Dendritic cell treated with granulocyte-macrophage colony-stimulating factor and Interleukin-4, amounts not matched to agents 40 ng/mL and 50 ng/mL, for 4 days (primary cell): ENCODE data around the gene ADH6.

Source experiments
- H3K27ac Mint-ChIP-seq: one replicate; pipeline ENCODE4 v1.8.0; 2022; ENCODE audit warnings: mild to moderate bottlenecking, mixed read lengths
- H3K27me3 Mint-ChIP-seq: one replicate; pipeline ENCODE4 v1.8.0; 2022; ENCODE audit warnings: mild to moderate bottlenecking, mixed read lengths
- H3K36me3 Mint-ChIP-seq: one replicate; pipeline ENCODE4 v1.8.0; 2022; ENCODE audit warnings: low read depth, mixed read lengths
- H3K4me1 Mint-ChIP-seq: one replicate; pipeline ENCODE4 v1.8.0; 2022; ENCODE audit warnings: low read depth, mixed read lengths
- H3K4me3 Mint-ChIP-seq: one replicate; pipeline ENCODE4 v1.8.0; 2022; ENCODE audit warnings: mild to moderate bottlenecking, moderate library complexity, mixed read lengths
- H3K9me3 Mint-ChIP-seq: one replicate; pipeline ENCODE4 v1.8.0; 2022; ENCODE audit warnings: mixed read lengths
- intact Hi-C: fragments of 100-400 bp; cut with micrococcal nuclease; formaldehyde crosslinking; loops from one replicate; pipeline ENCODE4 v1.15.0; 2022

Gene ADH6

DNA sequence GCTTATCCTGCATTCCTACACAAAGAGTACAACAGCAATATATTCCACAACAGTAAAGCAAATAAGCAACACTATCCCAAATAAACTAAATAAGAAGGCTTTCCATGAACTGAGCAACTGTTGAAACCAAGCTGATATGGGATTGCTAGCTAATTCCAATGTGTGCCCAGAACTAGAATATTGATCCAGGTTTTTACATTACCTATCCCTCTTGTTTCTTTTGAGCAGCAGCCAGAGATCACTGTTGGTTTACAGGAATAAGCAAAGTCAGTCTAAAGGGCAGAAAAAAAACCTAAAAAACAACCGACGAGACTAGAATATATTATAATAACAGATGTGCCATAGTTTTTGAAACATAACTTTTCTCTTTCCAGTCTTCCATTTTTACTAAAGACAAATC is 52.5 kb downstream of the ADH6 start:
- no peak overlapping the region for H3K4me3 Mint-ChIP-seq
- H3K27me3 Mint-ChIP-seq = no peaks in the 10 kb centered on the region
- intact Hi-C loops = no loop called here
- no peaks in the 10 kb centered on the region for H3K4me1 Mint-ChIP-seq
- no peaks in the 10 kb centered on the region for H3K9me3 Mint-ChIP-seq
- H3K36me3 Mint-ChIP-seq = no peaks in the 10 kb centered on the region
- H3K27ac Mint-ChIP-seq = no peak overlapping the region

- intact Hi-C loops = no loop called here
- Mint-ChIP-seq H3K27ac (no peak overlapping the region), H3K4me1 (no peaks in the 10 kb centered on the region), H3K36me3 (no peaks in the 10 kb centered on the region), H3K9me3 (no peaks in the 10 kb centered on the region), H3K27me3 (no peaks in the 10 kb centered on the region), H3K4me3 (no peak overlapping the region)
Measured at GRCh38 chr4:99165978-99166377, 53.1 kb downstream of the ADH6 start.

GRCh38 chr4:99161373-99162099 is 57.5 kb downstream of the ADH6 start:
- H3K4me3 Mint-ChIP-seq = no peak overlapping the region
- intact Hi-C loops = no loop called here
- H3K9me3 Mint-ChIP-seq = no peaks in the 10 kb centered on the region
- H3K4me1 Mint-ChIP-seq = no peaks in the 10 kb centered on the region
- no peak overlapping the region for H3K27ac Mint-ChIP-seq
- H3K27me3 Mint-ChIP-seq = no peaks in the 10 kb centered on the region
- no peaks in the 10 kb centered on the region for H3K36me3 Mint-ChIP-seq

GRCh38 chr4:99159699-99160098 is 59.3 kb downstream of the ADH6 start:
- peaks cover 14% of the 10 kb centered on the region for H3K9me3 Mint-ChIP-seq
- H3K27ac Mint-ChIP-seq = no peak overlapping the region
- intact Hi-C loops = no loop called here
- no peaks in the 10 kb centered on the region for H3K4me1 Mint-ChIP-seq
- H3K27me3 Mint-ChIP-seq = no peaks in the 10 kb centered on the region
- no peak overlapping the region for H3K4me3 Mint-ChIP-seq
- H3K36me3 Mint-ChIP-seq = no peaks in the 10 kb centered on the region

DNA sequence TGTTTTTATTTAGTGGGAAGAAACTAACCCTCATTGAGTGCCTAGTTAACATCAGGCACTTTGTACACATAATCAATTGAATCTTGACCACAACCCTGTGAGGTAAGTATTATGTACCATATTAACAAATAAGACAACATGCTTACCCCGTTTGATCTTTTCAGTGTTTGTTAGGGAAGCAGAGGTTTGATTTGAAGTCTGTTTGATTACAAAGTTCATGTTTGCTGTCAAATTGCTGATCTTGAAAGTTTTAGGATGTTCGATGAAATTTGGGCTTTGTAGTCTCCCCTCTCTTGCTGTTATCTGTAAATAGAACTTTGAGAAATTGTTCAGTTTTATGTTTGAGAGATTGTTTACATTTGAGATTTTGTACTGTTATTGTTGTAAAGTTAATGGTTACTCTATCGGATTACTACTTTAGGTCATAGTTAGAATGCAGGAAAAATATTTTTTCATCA is 61.5 kb downstream of the ADH6 start:
- Mint-ChIP-seq H3K27ac (no peak overlapping the region), H3K9me3 (peaks cover 14% of the 10 kb centered on the region), H3K4me3 (no peak overlapping the region), H3K36me3 (no peaks in the 10 kb centered on the region), H3K27me3 (no peaks in the 10 kb centered on the region), H3K4me1 (no peaks in the 10 kb centered on the region)
- intact Hi-C loops = no loop called here

- Mint-ChIP-seq H3K27ac (no peak overlapping the region), H3K4me1 (no peaks in the 10 kb centered on the region), H3K9me3 (peaks cover 14% of the 10 kb centered on the region), H3K36me3 (no peaks in the 10 kb centered on the region), H3K4me3 (no peak overlapping the region), H3K27me3 (no peaks in the 10 kb centered on the region)
- intact Hi-C loops = no loop called here
Measured at GRCh38 chr4:99156992-99157391, 62.1 kb downstream of the ADH6 start.

GRCh38 chr4:99154658-99155342 is 64.2 kb downstream of the ADH6 start:
- Mint-ChIP-seq H3K36me3 (no peaks in the 10 kb centered on the region), H3K27me3 (no peaks in the 10 kb centered on the region), H3K27ac (no peak overlapping the region)

More at GRCh38 chr4:99154658-99155342, 64.2 kb downstream of the ADH6 start:
- Mint-ChIP-seq H3K9me3 (peaks cover 35% of the 10 kb centered on the region), H3K4me1 (no peaks in the 10 kb centered on the region), H3K4me3 (no peak overlapping the region)
- intact Hi-C loops = no loop called here
